ENCODE results near the gene BCL2L11.

The BCL2L11 gene

GRCh38 chr2:111173338-111173737 lies 52.6 kb downstream of the BCL2L11 start:
- no peaks in the 10 kb centered on the region for H3K9me3 ChIP-seq
- no peak overlapping the region for H3K4me3 ChIP-seq
- H3K36me3 ChIP-seq = no peaks in the 10 kb centered on the region
- peaks cover 0 to 4% (median 0%) of the 10 kb centered on the region in 4 donors for H3K4me1 ChIP-seq
- DNase-seq = no peak
- no peak overlapping the region for H3K27ac ChIP-seq
- no peak for TF ChIP-seq CTCF (IDR thresholded peaks at IDR 0.05)
- no peaks in the 10 kb centered on the region for H3K27me3 ChIP-seq
- intact Hi-C loops (cut with DNase I; ENCODE audit: low total_unique reads) = no loop called here

GRCh38 chr2:111173856-111174255 lies 53.1 kb downstream of the BCL2L11 start:
- Histone ChIP-seq H3K9me3 (no peaks in the 10 kb centered on the region), H3K4me3 (no peak overlapping the region), H3K27me3 (no peaks in the 10 kb centered on the region), H3K27ac (no peak overlapping the region), H3K4me1 (no peaks in the 10 kb centered on the region), H3K36me3 (no peaks in the 10 kb centered on the region)
- TF ChIP-seq CTCF (IDR thresholded peaks at IDR 0.05) = no peak
- DNase-seq = no peak
- intact Hi-C loops (cut with DNase I; ENCODE audit: low total_unique reads) = no loop called here

DNA sequence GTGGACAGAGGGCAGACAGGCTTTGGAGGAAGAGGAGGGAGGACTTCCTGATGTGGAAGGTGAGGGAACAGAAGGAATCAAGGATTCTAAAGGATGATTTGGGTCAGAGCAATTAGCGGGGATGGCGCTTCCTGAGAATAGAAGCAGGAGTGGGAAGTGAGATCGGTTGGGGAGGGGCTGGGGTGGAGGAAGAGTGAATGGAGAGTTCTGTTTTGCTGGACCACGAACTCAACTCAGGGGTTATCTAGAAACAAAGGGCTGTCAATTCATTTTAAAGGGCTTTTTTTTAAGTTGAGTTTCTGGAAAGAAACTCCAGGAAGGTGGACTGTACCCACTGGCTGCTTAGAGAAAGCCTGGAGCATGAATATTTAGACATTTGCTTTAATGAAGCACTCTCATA lies 54.9 kb downstream of the BCL2L11 start:
- H3K27ac ChIP-seq = no peak overlapping the region

GRCh38 chr2:111176388-111176787 lies 55.7 kb downstream of the BCL2L11 start:
- Histone ChIP-seq H3K4me3 (no peak overlapping the region), H3K27ac (no peak overlapping the region), H3K9me3 (no peaks in the 10 kb centered on the region), H3K27me3 (no peaks in the 10 kb centered on the region), H3K36me3 (no peaks in the 10 kb centered on the region), H3K4me1 (no peaks in the 10 kb centered on the region)
- peak in 1 of 2 donors; percentile 45 for DNase-seq
- no peak for TF ChIP-seq CTCF (IDR thresholded peaks at IDR 0.05)
- intact Hi-C loops (cut with DNase I; ENCODE audit: low total_unique reads) = no loop called here

More for the DNA sequence above, 54.9 kb downstream of the BCL2L11 start:
- H3K27me3 ChIP-seq = no peaks in the 10 kb centered on the region
- no peaks in the 10 kb centered on the region for H3K4me1 ChIP-seq
- H3K36me3 ChIP-seq = no peaks in the 10 kb centered on the region
- no peaks in the 10 kb centered on the region for H3K9me3 ChIP-seq
- intact Hi-C loops (cut with DNase I; ENCODE audit: low total_unique reads) = no loop called here
- DNase-seq = peak in 1 of 2 donors; percentile 51
- no peak for TF ChIP-seq CTCF (IDR thresholded peaks at IDR 0.05)
- H3K4me3 ChIP-seq = no peak overlapping the region

GRCh38 chr2:111176867-111177266 lies 56.2 kb downstream of the BCL2L11 start:
- no peaks in the 10 kb centered on the region for H3K36me3 ChIP-seq
- peak in 1 of 2 donors; percentile 31 for DNase-seq
- no peaks in the 10 kb centered on the region for H3K27me3 ChIP-seq
- H3K27ac ChIP-seq = no peak overlapping the region
- H3K4me1 ChIP-seq = no peaks in the 10 kb centered on the region
- no peak for TF ChIP-seq CTCF (IDR thresholded peaks at IDR 0.05)
- no peak overlapping the region for H3K4me3 ChIP-seq
- H3K9me3 ChIP-seq = no peaks in the 10 kb centered on the region
- intact Hi-C loops (cut with DNase I; ENCODE audit: low total_unique reads) = no loop called here

DNA sequence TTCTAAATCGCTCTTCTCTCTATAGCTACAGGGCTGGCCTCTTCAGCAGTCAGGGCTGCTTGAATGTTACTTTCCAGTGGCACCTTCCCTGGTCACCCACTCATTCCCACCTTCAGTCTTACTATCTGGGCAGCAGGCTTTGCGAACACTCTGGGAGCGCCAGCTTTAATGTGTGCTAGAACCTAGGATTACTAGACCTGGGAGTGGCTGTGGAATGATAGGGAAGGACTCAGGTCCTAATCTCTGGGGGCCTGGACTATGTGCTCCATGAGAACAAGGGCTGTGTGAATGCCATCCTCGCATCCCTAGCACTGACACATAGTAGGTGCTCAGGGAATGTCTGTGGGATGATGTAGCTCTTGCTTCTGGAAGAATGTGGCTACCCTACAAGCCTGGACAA lies 57.6 kb downstream of the BCL2L11 start:
- Histone ChIP-seq H3K9me3 (no peaks in the 10 kb centered on the region), H3K4me1 (no peaks in the 10 kb centered on the region), H3K36me3 (no peaks in the 10 kb centered on the region), H3K27me3 (no peaks in the 10 kb centered on the region), H3K4me3 (no peak overlapping the region), H3K27ac (no peak overlapping the region)
- peak in 1 of 2 donors; percentile 29 for DNase-seq
- intact Hi-C loops (cut with DNase I; ENCODE audit: low total_unique reads) = no loop called here
- no peak for TF ChIP-seq CTCF (IDR thresholded peaks at IDR 0.05)

Data from tibial artery (tissue), 4 donors.